Mammary epithelial cell (primary cell): ENCODE results near the gene PRKCSH.

ENCODE experiments used
- CTCF ChIP-seq, 2 donors: IDR thresholded peaks in 1 of 2; conservative IDR thresholded peaks in 1 of 2; 2 replicates each; pipeline ENCODE4 v1.5.1; 2011 to 2012; ENCODE audit warnings: inconsistent platforms in 2 of 2, low read length in 2 of 2, mild to moderate bottlenecking in 2 of 2, control low read depth in 1 of 2, low read depth in 1 of 2; ENCODE audit not compliant: insufficient read depth in 1 of 2; ENCODE audit errors: extremely low read depth in 1 of 2
- EZH2 ChIP-seq: IDR thresholded peaks from 2 replicates; pipeline ENCODE4 v1.6.1; 2012; ENCODE audit warnings: low read length, inconsistent platforms, borderline replicate concordance

DNA sequence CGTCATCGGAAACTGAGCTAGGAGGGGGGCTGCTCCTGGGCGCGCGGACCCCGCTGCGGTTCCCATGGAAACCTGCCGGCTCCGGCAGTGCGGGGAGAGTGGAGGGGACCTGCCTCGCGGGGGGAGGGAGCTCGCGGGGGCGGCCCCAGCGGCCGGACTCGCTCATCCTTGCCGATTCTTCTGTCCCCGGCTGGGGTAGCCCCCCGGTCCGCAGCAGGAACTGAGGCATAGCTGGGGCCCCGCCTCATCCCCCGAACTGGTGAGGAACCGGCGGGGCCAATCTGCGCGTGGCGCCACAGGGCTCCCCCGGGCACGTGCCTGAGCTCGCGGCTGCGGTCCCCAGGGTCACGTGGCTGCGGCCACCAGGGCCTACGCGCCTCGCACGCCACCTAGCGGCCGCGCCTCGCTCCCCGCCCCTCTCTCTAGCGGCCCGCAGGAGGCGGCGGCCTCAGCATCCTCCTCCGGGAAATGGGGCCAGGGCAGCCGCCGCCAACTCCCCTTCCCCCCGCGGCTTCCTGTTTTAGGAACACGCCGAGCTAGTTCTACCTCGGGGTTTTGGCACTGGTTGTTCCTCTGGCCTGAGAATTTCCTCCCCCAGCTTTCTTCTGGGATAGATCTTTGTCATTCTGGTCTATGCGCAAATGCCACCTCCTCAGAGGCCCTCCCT is 47.1 kb downstream of the PRKCSH start:
- TF ChIP-seq CTCF (conservative IDR thresholded peaks at IDR 0.05 in 1 of 2, IDR thresholded peaks at IDR 0.05 in 1 of 2; ENCODE audit: extremely low read depth in 1 of 2, insufficient read depth in 1 of 2, low read depth in 1 of 2, low read length in 2 of 2) (peak; percentile 61 to 91), EZH2 (no peak)
